GM19025 (cell line): ENCODE results near the gene CHD9.

ENCODE experiments used
- ATAC-seq: cut with Tn5 transposase; IDR thresholded peaks from one replicate; pipeline ENCODE4 v1.9.1; 2021; ENCODE audit warnings: mild to moderate bottlenecking, low read depth, moderate library complexity; ENCODE audit not compliant: unreplicated experiment

Gene CHD9

GRCh38 chr16:53337294-53337693 is 282.5 kb downstream of the CHD9 start:
- no peak for ATAC-seq

GRCh38 chr16:53341792-53342191 is 287.0 kb downstream of the CHD9 start:
- ATAC-seq, result no peak

- no peak for ATAC-seq
These were observed 300.3 kb downstream of the CHD9 start for GRCh38 chr16:53355064-53355463.

DNA sequence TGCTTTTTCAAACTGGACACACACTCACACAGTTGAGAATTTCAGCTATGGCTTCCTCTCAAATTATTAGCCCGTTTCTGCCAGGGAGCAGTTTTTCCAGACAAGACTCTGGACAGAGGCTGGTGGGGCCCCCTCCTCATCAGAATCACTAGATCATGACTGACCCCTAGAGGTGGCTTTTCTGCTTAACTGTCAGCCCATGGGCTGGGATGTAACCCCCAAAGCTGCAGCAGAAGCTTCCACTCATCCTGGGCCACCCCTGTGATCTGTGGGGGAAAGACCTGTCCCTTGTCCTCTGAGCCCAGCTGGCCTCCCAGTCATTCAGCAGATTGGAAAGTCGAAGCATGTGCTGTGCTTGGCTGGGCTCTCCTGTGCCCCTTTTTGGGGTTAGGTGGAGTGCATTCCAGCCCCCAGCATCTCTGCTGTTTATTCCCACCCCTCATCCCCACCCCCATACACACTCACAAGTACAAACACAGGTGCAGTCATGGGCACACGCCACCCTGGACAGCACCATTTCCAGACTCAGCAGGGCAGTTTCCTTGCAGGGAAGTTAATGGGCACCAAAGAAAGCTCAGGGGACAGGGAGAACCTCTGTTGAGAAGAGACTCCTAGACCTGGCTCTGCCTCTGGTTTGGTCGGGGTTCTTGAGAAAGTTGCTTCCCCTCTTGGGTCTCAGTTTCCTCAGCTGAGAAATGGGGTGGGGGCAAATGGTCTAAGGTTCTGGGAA is 301.9 kb downstream of the CHD9 start:
- ATAC-seq, result no peak

DNA sequence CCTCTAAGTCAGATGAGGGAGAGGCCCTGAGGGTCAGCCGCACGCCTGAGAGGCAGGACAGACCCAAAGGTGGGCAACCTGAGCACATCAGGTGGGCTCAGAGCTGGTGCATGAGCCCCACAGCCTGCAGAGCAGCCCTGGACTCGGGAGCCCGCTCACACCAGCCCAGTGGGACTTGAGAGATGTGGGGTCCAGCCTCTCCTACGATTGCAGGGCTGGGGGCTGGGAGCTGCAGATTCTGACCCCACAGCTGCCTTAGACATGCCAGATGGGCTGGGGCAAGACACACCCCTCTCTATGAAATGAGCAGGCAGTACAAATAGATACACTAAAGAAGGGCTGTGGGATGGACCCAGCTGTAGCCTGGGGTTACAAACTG is 302.4 kb downstream of the CHD9 start:
- ATAC-seq, result no peak

DNA sequence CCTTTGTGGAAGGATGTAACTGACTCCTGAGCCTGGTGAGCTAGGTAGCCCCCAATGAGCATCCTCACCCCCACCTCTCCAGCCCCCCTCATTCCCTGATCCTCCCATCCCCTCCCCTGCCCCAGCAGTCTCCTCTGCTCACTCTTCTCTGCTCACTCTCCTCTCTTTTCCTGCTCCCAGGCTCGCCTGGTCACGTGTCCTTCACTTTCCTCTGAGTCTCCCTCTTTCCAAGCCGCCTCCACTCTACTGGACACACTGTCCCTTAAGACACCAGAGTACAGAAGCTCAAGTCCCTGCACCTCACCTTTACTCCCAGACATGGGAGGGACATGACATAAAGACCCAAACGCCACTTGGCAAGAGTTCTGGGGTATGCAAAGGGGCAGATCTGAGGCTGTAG is 303.2 kb downstream of the CHD9 start:
- no peak for ATAC-seq

GRCh38 chr16:53358884-53359283 is 304.1 kb downstream of the CHD9 start:
- no peak for ATAC-seq

DNA sequence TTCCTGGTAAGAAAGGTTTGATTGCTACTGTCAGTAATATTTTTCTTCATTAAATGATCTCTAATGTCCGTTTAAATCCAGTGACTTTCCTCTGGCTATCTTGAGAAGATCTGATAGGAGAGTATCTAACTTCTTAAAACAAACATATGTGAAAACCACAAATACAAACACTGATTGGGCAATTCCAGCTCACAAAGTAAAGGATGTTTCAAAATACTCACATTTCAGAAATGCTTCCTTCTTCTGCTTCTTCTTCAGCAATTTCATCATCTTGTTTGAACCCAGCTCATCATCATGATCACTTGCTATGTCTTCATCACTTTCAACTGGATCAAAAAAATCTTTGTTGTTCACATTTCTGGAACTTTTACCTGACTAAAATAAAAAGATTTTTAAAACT is 315.1 kb downstream of the CHD9 start:
- ATAC-seq, result no peak

DNA sequence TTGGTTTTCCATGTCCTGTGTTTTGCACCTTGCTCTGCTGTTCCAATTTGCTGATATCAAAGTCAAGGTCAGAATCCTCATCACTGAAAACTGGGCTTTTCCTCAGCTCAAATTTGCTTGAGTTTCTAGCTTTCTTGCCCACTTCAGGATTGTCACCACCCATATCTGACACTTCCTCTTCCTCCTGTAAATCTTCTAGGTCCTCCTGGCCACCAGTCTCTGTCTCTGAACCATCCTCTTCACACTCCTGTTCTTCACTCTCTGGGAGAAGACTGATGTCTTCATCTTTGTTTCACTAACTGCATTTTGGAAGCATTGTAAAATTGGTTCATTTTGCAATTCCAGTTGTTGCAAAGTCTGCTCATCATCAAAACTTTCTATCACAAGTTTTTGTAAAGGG is 316.0 kb downstream of the CHD9 start:
- ATAC-seq, result no peak

DNA sequence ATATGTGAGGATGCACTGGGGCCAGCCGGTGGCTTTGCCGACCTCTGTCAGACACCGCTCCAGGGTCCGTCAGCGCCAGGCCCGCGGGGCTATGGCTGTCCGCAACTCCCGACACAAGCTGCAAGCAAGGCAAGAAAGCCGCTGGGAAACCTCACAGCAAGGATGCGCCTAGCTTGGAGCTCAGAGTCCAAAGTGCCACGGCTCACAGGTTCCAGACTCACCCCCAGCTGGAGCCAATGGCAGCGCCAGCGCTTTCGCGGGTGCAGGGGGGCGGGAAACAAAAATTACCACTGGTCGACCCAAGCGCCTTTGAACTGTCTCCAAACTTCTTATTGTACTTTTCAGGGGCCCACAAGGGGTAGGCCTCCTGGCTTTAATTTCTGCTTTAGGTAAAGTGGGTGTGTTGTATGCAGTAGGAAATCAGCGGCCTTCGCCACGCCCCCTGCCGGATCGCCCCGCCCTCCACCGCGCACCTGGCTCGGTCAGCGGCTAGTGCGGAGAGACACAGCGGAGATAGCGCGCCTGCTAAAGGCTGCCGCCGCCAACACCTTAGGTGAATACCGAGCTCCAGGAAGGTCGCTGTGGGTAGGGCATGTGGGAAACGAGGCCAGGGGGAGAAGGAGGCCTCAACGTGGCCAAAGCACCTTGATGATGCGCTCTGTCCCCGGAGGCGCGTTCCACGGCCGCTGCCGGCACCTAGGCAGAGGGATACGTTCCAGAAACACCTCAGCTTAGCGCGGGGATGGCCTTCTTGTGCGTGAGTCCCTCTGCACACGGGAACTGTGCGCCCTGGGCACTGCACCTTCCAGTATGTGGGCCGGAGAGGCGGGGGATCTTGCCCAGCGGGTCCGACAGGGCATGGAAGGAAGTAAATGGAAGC is 318.4 kb downstream of the CHD9 start:
- peak; percentile 48 for ATAC-seq

DNA sequence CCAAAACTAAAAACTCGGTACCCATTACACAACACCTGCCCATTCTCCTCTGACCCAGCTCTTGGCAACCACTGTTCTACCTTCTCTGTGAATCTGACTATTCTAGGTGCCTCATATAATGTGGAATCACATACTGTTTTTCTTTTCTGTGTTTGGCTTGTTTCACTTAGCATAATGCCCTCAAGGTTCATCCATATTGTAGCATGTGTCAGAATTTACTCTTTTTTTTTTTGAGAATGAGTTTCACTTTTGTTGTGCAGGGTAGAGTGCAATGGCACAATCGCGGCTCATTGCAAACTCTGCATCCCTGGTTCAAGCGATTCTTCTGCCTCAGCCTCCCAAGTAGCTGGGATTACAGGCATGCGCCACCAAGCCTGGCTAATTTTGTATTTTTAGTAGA is 320.0 kb downstream of the CHD9 start:
- ATAC-seq, result no peak

DNA sequence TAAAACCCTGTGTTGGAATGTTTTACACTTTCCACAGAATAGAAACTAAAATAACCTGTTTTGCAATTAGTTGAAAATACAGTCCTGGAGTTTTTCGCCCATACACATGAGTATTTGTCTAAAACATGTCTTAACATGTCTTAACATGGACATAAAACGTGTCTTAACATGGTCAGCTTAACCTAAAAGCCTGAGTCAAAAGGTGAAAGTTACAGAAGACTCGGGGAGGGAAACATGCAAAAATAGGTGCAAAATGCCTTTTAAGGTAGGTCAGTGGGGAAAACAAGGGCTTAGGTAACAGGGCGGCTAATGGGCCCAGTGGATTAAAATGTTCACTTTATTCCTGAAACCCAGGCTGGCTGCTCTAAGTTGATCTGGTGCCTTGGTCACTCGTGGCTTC is 323.3 kb downstream of the CHD9 start:
- ATAC-seq, result no peak
